ENCODE results near the gene CCSER1.

Gene CCSER1

DNA sequence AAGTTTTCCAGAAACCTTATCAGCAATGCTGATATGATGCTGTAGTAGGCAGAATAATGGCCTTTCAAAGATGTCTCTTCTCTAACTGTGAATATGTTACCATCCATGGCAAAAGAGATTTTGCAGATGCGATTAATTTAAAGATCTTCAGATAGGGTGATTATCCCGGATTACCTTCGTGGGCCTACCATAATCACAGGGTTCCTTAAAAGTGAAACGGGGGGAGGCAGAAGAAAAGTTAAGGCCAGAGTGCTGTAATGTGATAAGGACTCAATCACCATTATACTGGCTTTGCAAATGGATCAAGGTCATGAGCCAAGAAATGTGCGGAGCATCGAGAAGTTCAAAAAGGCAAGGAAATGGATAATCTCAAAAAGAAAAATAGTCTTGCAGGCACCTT lies 459.6 kb downstream of the CCSER1 start:
- DNase-seq, result peak; percentile 63
- H3K9me3 ChIP-seq (ENCODE audit: severe bottlenecking), result no peaks in the 10 kb centered on the region
- TF ChIP-seq, protein P1, sequence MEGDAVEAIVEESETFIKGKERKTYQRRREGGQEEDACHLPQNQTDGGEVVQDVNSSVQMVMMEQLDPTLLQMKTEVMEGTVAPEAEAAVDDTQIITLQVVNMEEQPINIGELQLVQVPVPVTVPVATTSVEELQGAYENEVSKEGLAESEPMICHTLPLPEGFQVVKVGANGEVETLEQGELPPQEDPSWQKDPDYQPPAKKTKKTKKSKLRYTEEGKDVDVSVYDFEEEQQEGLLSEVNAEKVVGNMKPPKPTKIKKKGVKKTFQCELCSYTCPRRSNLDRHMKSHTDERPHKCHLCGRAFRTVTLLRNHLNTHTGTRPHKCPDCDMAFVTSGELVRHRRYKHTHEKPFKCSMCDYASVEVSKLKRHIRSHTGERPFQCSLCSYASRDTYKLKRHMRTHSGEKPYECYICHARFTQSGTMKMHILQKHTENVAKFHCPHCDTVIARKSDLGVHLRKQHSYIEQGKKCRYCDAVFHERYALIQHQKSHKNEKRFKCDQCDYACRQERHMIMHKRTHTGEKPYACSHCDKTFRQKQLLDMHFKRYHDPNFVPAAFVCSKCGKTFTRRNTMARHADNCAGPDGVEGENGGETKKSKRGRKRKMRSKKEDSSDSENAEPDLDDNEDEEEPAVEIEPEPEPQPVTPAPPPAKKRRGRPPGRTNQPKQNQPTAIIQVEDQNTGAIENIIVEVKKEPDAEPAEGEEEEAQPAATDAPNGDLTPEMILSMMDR (IDR thresholded peaks at IDR 0.05; ENCODE audit: low read depth, low read length), result no peak
- no peaks in the 10 kb centered on the region for H3K27me3 ChIP-seq (ENCODE audit: insufficient read depth, low read depth, severe bottlenecking)
- no peak overlapping the region for H3K27ac ChIP-seq
- no peaks in the 10 kb centered on the region for H3K36me3 ChIP-seq
- no peak overlapping the region for H3K4me3 ChIP-seq (ENCODE audit: low read depth, low read length)

DNA sequence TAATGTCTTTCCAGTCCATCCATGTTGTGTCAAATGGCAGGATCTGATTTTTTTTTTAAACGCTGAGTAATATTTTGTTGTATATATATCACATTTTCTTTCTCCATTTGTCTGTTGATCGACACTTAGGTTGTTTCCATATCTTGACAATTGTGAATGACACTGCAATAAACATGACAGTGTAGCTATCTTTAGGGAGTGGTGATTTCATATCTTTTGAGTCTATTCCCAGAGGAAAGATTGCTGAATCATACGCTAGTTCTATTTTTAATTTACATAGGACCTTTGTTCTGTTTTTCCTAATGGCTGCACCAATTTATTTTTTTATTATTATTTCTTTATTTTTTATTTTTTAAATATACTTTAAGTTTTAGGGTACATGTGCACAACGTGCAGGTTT lies 470.7 kb downstream of the CCSER1 start:
- Histone ChIP-seq H3K27ac (no peak overlapping the region), H3K4me3 (ENCODE audit: low read depth, low read length) (no peak overlapping the region), H3K9me3 (ENCODE audit: severe bottlenecking) (no peaks in the 10 kb centered on the region), H3K36me3 (no peaks in the 10 kb centered on the region), H3K27me3 (ENCODE audit: insufficient read depth, low read depth, severe bottlenecking) (no peaks in the 10 kb centered on the region)
- no peak for DNase-seq
- TF ChIP-seq, protein P1 (IDR thresholded peaks at IDR 0.05; ENCODE audit: low read depth, low read length), result no peak

DNA sequence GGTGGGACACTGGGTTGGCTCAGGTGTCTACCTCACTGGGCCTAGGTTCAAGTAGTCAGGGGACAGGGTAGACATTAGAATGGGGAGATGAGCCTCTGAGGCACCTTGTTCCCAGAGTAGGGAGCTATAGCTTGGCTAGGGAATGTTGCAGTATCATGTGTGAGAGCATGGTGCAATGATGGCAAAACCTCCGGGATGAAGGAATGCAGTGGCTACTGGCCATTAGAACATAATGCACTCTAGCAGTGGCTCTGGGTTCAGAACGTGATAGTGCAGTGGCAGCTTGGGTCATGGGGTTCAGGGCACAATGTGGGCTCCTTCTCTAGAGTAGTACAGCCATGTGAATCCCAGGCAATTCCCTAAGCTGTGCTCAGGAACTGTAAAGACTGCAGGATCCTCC lies 471.5 kb downstream of the CCSER1 start:
- TF ChIP-seq, protein P1 (IDR thresholded peaks at IDR 0.05; ENCODE audit: low read depth, low read length), result no peak
- Histone ChIP-seq H3K36me3 (no peaks in the 10 kb centered on the region), H3K27ac (no peak overlapping the region), H3K4me3 (ENCODE audit: low read depth, low read length) (no peak overlapping the region), H3K9me3 (ENCODE audit: severe bottlenecking) (no peaks in the 10 kb centered on the region), H3K27me3 (ENCODE audit: insufficient read depth, low read depth, severe bottlenecking) (no peaks in the 10 kb centered on the region)
- DNase-seq, result no peak

DNA sequence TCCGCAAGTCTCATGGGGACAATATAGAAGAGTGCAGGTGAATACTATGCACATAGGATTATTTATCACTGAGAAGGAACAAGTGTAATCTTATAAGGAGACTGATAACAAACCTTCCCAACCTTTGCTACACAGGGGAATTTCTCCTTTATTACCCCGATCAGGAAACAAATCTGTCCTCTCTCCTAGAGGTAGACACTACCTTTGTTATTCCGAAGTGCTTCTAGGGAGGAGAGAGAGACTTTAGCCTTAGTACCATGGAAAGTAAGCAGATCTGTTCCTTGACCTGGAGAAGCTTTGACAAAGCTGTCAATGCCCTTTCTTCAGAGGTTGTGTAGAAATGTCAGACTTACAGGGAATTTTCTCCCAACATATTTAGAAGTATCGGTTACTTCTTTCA lies 475.5 kb downstream of the CCSER1 start:
- DNase-seq, result no peak
- H3K27me3 ChIP-seq (ENCODE audit: insufficient read depth, low read depth, severe bottlenecking), result no peaks in the 10 kb centered on the region
- TF ChIP-seq, protein P1 (IDR thresholded peaks at IDR 0.05; ENCODE audit: low read depth, low read length), result no peak
- H3K36me3 ChIP-seq, result no peaks in the 10 kb centered on the region
- H3K9me3 ChIP-seq (ENCODE audit: severe bottlenecking), result no peaks in the 10 kb centered on the region
- no peak overlapping the region for H3K27ac ChIP-seq
- H3K4me3 ChIP-seq (ENCODE audit: low read depth, low read length), result no peak overlapping the region

DNA sequence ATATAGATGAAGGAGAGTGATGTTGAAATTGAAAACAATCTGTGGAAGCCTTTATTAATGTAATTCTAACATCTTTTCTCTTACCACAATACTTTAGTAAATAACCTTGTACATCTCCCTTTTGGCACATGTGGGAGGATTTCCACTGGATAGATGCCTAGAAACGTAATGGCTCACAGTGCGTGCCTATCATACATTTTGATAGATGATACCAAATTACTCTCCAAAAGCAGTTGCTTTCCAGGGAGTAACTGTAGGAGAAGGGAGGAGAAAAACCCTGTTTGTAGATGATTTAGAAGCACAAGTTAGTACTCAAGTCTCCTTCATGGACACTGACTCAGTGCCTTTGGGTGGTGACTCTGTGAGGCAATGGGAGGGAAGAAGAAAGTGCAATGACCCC lies 476.3 kb downstream of the CCSER1 start:
- no peaks in the 10 kb centered on the region for H3K9me3 ChIP-seq (ENCODE audit: severe bottlenecking)
- no peaks in the 10 kb centered on the region for H3K27me3 ChIP-seq (ENCODE audit: insufficient read depth, low read depth, severe bottlenecking)
- TF ChIP-seq, protein P1 (IDR thresholded peaks at IDR 0.05; ENCODE audit: low read depth, low read length), result no peak

DNA sequence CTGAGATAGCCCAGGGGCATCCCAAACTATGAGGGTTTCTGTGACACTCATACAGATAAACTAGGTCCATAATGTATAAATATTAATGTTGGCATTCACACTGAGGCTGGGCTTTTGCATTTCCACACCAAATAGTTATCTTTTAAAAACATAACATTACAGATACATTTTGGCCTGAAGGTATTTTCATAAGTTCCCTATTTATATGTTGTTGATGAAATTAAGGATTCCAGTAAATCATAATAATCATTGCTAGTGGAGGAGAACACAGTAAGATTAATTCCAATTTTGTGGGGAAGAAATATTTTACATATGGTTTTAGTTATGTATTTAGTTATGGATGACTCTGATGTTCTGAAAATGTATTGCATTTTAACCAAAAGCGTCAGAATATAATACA lies 479.6 kb downstream of the CCSER1 start:
- TF ChIP-seq, protein P1 (IDR thresholded peaks at IDR 0.05; ENCODE audit: low read depth, low read length), result no peak
- no peaks in the 10 kb centered on the region for H3K36me3 ChIP-seq

More for the DNA sequence above, 476.3 kb downstream of the CCSER1 start:
- no peaks in the 10 kb centered on the region for H3K36me3 ChIP-seq
- H3K27ac ChIP-seq, result no peak overlapping the region
- DNase-seq, result no peak
- H3K4me3 ChIP-seq (ENCODE audit: low read depth, low read length), result no peak overlapping the region

More for the DNA sequence above, 479.6 kb downstream of the CCSER1 start:
- Histone ChIP-seq H3K4me3 (ENCODE audit: low read depth, low read length) (no peak overlapping the region), H3K9me3 (ENCODE audit: severe bottlenecking) (no peaks in the 10 kb centered on the region), H3K27ac (no peak overlapping the region), H3K27me3 (ENCODE audit: insufficient read depth, low read depth, severe bottlenecking) (no peaks in the 10 kb centered on the region)
- DNase-seq, result no peak

Data from WERI-Rb-1 (cell line).